Thyroid gland (tissue), 4 donors: Measurements from ENCODE around the gene SCN4A. TPM values are rescaled to one million over a fixed set of nuclear protein-coding genes. Genes with fewer than 3 reads are reported as not detected.
"Not testable (repeated sequence)": the region's sequence is repeated elsewhere in the genome, so short reads cannot be mapped to it uniquely, and the experiment has no call there.

Experiments
- DNase-seq, 2 donors: peaks; one replicate each; pipeline ENCODE4 v3.0.0-alpha.2; 2019
- H3K27ac ChIP-seq, 3 donors: fragments of 200-600 bp; sonication (generic); 1 replicate in 2 of 3; 2 replicates in 1 of 3; pipeline ENCODE4 v1.5.1; 2016 to 2019; ENCODE audit warnings: mild to moderate bottlenecking in 1 of 3, moderate library complexity in 1 of 3
- H3K27me3 ChIP-seq: fragments of 200-600 bp; sonication (generic); one replicate; pipeline ENCODE4 v1.5.1; 2019
- H3K36me3 ChIP-seq, 2 donors: fragments of 200-600 bp; sonication (generic); one replicate each; pipeline ENCODE4 v1.5.1; 2016 to 2019
- H3K4me1 ChIP-seq, 2 donors: fragments of 200-600 bp; sonication (generic); one replicate each; pipeline ENCODE4 v1.5.1; 2017 to 2019
- H3K4me3 ChIP-seq, 3 donors: fragments of 200-600 bp; sonication (generic); replicated peaks in 1 of 3; 1 replicate in 2 of 3; 2 replicates in 1 of 3; pipeline ENCODE4 v1.5.1; 2016; ENCODE audit warnings: mild to moderate bottlenecking in 1 of 3
- H3K9me3 ChIP-seq: fragments of 200-600 bp; sonication (generic); one replicate; pipeline ENCODE4 v1.5.1; 2017
- CTCF ChIP-seq, 6 experiments: fragments of 200-600 bp in 3 of 6; fragments of 450-650 bp in 3 of 6; sonication (generic) in 3 of 6; IDR thresholded peaks; one replicate each; pipeline ENCODE4 v1.5.1; 2016 to 2019; ENCODE audit warnings: antibody characterized with exemption in 6 of 6, mild to moderate bottlenecking in 2 of 6, inconsistent platforms in 1 of 6, moderate library complexity in 1 of 6
- POLR2A ChIP-seq, 2 donors: fragments of 450-650 bp; IDR thresholded peaks; one replicate each; pipeline ENCODE4 v1.6.1; 2017; ENCODE audit warnings: antibody characterized with exemption in 2 of 2, mild to moderate bottlenecking in 2 of 2, moderate library complexity in 1 of 2
- WGBS, 2 donors: methylation state at CpG; one replicate each; pipeline ENCODE4 v1.1.5; 2017; 5-methylcytosine and 5-hydroxymethylcytosine counted together
- intact Hi-C: fragments of 100-400 bp; cut with DNase I; formaldehyde crosslinking; loops from one replicate; pipeline ENCODE4 v1.15.1; 2023
- total RNA-seq, 4 donors: library from RNA; depleted of rRNA; stranded (reverse); fragments of >200 nt; gene quantifications; one replicate each; pipeline ENCODE4 v1.2.3, GENCODE V29; 2016

Gene SCN4A
- total RNA-seq: 1 to 10 TPM; 2.4 to 7.1 (median 4.0) TPM

- H3K9me3 ChIP-seq: no peaks in the 10 kb centered on the region
- no peak for DNase-seq
- no peaks in the 10 kb centered on the region for H3K36me3 ChIP-seq
- intact Hi-C loops: no loop called here
- H3K4me3 ChIP-seq: no peak within 1 kb of the TSS
- 94 to 100% methylated on average over 7 of the region's 14 CpGs for WGBS, 2 donors
- H3K27ac ChIP-seq: peak within 1 kb of the TSS; percentile 24 to 65 (median 30)
- TF ChIP-seq POLR2A (IDR thresholded peaks at IDR 0.05) (no peak), CTCF (IDR thresholded peaks at IDR 0.05) (no peak)
- peaks cover 16 to 51% of the 10 kb centered on the region in 2 donors for H3K4me1 ChIP-seq
- no peaks in the 10 kb centered on the region for H3K27me3 ChIP-seq
Measured at GRCh38 chr17:63972796-63973195, at the start of gene SCN4A. SCN4A (minus strand) TSS chr17:63972918; CDS start chr17:63972841, 77 bp downstream.

DNA sequence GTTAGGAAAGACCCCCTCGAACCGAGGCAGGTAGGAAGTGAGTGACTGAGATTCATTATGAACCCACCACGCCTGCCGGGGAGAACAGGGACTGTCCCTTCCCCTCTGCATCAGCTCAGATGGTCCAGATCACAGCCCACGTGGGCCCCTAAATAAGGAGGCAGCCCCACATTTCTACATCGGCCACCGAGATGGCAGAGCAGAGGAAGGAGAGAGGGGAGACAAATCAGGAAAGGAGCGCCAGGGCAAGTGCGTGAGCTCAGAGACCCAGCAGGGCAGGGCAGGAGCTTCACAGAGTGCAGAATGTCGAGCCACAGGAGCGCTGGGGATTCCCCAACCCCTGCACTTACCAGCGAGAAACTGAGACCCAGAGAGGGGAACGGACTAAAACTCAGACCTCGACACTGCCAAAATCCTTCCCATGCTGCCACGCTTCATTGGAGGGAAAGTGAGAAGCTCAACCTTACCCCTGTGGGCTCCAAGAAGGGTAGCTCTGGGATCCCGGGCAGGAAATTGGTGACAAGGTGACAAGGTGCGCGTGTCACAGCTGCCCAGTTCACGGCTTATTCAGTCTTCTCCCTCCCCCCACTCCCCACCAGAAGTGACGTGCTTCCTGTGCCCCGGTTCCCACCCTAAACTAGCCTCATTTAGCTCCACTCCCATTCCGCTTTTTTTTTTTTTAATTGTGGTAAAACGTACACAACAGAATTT, 47.5 kb upstream of the SCN4A start, which contains the start of gene ICAM2:
TSS of gene ICAM2 (minus strand) at position 578 of the 711 bp plus-strand sequence. CDS start 13,942 bp downstream, outside the sequence.
- Histone ChIP-seq H3K9me3 (no peaks in the 10 kb centered on the region), H3K27me3 (no peaks in the 10 kb centered on the region), H3K4me1 (peaks cover 0 to 5% of the 10 kb centered on the region in 2 donors), H3K36me3 (no peaks in the 10 kb centered on the region), H3K27ac (peak within 1 kb of the TSS; percentile 53 to 75 (median 72)), H3K4me3 (peak within 1 kb of the TSS in 1 of 3 donors; percentile 10)
- DNase-seq: peak; percentile 50 to 53
- no peak for TF ChIP-seq CTCF (IDR thresholded peaks at IDR 0.05)
- peak in 1 of 2 donors; percentile 33 for TF ChIP-seq POLR2A (IDR thresholded peaks at IDR 0.05)
- 36 to 38% methylated on average over 23 of the region's 23 CpGs for WGBS, 2 donors
- intact Hi-C loops: loop anchor here (10.0 kb wide), 1 partner anchor 115 kb away; the partner anchor contains the start of gene ERN1

DNA sequence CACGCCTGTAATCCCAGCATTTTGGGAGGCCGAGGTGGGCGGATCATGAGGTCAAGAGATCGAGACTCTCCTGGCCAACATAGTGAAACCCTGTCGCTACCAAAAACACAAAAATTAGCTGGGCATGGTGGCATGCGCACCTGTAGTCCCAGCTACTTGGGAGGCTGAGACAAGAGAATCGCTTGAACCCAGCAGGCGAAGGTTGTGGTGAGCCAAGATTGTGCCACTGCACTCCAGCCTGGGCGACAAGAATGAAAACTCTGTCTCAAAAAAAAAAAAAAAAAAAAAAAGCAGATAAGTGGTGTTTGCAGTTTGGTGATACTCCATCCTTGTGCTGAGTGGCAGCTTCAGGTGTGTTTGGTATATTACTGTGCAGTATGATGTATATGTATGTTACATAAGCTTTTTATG, 46.8 kb upstream of the SCN4A start:
- H3K9me3 ChIP-seq: not testable (repeated sequence)
- 79 to 80% methylated on average over 9 of the region's 9 CpGs for WGBS, 2 donors
- H3K4me3 ChIP-seq: peak overlapping the region in 1 of 3 donors; percentile 10

DNA sequence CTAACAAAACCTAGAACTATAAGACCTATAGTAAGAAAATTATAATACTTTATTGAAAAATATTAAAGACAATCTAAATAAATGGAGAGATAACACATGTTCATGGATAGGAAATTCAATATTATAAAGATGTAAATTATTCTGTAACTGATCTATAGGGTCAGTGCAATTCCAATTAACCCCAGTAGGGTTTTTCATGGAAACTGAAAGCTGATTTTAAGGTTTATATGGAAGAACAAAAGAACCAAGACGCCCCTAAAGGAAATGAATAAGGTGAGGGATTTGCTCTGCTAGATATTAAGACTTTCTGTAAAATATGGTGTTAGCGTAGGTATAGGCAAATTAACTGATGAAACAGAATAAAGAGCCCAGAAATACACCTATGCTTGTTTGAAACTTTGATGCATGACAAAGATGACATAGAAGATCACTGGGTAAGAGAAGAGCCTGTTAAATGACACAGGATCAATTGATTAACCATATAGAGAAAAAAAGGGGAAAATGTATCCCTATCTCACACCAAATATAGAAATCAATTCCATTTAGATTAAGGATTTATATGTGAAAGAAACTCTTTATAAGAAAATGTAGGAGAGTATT, 44.8 kb upstream of the SCN4A start:
- Histone ChIP-seq H3K4me3 (no peak overlapping the region), H3K4me1 (peaks cover 0 to 4% of the 10 kb centered on the region in 2 donors), H3K27ac (peak overlapping the region in 1 of 3 donors; percentile 31), H3K27me3 (no peaks in the 10 kb centered on the region), H3K9me3 (no peaks in the 10 kb centered on the region), H3K36me3 (no peaks in the 10 kb centered on the region)
- no peak for DNase-seq
- 83 to 88% methylated on average over 2 of the region's 2 CpGs for WGBS, 2 donors
- intact Hi-C loops: no loop called here
- no peak for TF ChIP-seq POLR2A (IDR thresholded peaks at IDR 0.05)
- TF ChIP-seq CTCF (IDR thresholded peaks at IDR 0.05): peak in 1 of 6 experiments; percentile 25

More for the DNA sequence above, 46.8 kb upstream of the SCN4A start:
- DNase-seq, intact Hi-C loops, H3K27me3 ChIP-seq, H3K4me1 ChIP-seq, H3K36me3 ChIP-seq: not testable (repeated sequence)
- peak overlapping the region; percentile 53 to 75 (median 72) for H3K27ac ChIP-seq

GRCh38 chr17:64016974-64017373, 44.3 kb upstream of the SCN4A start:
- Histone ChIP-seq H3K27ac (peak overlapping the region in 2 of 3 donors; percentile 31 to 47), H3K4me3 (no peak overlapping the region), H3K9me3 (no peaks in the 10 kb centered on the region), H3K4me1 (peaks cover 0 to 4% of the 10 kb centered on the region in 2 donors), H3K36me3 (no peaks in the 10 kb centered on the region), H3K27me3 (no peaks in the 10 kb centered on the region)
- intact Hi-C loops: no loop called here
- TF ChIP-seq CTCF (IDR thresholded peaks at IDR 0.05) (no peak), POLR2A (IDR thresholded peaks at IDR 0.05) (no peak)
- WGBS, 2 donors: 75 to 78% methylated on average over 3 of the region's 3 CpGs
- DNase-seq: no peak
